Smooth muscle cell (in vitro differentiated cells): ENCODE measurements around the gene SHTN1. TPM values are rescaled to one million over a fixed set of nuclear protein-coding genes. Genes with fewer than 3 reads are reported as not detected.

Experiments
- DNase-seq: peaks from one replicate; lab custom pipeline; 2025; ENCODE audit not compliant: unreplicated experiment; lab: John Stamatoyannopoulos, UW
- H2AFZ ChIP-seq: fragments of 200-600 bp; sonication (generic); 2 replicates; pipeline ENCODE4 v1.6.0; 2016; ENCODE audit warnings: antibody characterized with exemption, low read depth, mild to moderate bottlenecking
- H3F3A ChIP-seq: fragments of 200-600 bp; sonication (generic); 2 replicates; pipeline ENCODE4 v1.6.0; 2017; ENCODE audit warnings: antibody characterized with exemption, low read depth
- H3K27ac ChIP-seq: fragments of 200-600 bp; sonication (generic); 2 replicates; pipeline ENCODE4 v1.5.1; 2016; ENCODE audit warnings: low read depth, mild to moderate bottlenecking
- H3K27me3 ChIP-seq: fragments of 200-600 bp; sonication (generic); 2 replicates; pipeline ENCODE4 v1.6.1; 2016; ENCODE audit warnings: low read depth, mild to moderate bottlenecking
- H3K36me3 ChIP-seq: fragments of 200-600 bp; sonication (generic); 2 replicates; pipeline ENCODE4 v1.5.1; 2016; ENCODE audit warnings: low read depth
- H3K4me1 ChIP-seq: fragments of 200-600 bp; sonication (generic); 2 replicates; pipeline ENCODE4 v1.5.1; 2016; ENCODE audit warnings: low read depth
- H3K4me2 ChIP-seq: fragments of 200-600 bp; sonication (generic); 2 replicates; pipeline ENCODE4 v1.6.0; 2016; ENCODE audit warnings: mild to moderate bottlenecking
- H3K4me3 ChIP-seq: fragments of 200-600 bp; sonication (generic); 2 replicates; pipeline ENCODE4 v1.5.1; 2016; ENCODE audit warnings: mild to moderate bottlenecking
- H3K79me2 ChIP-seq: fragments of 200-600 bp; sonication (generic); 2 replicates; pipeline ENCODE4 v1.6.0; 2016; ENCODE audit warnings: low read depth, mild to moderate bottlenecking
- H3K9ac ChIP-seq: fragments of 200-600 bp; sonication (generic); 2 replicates; pipeline ENCODE4 v1.6.0; 2016; ENCODE audit warnings: low read depth
- H3K9me3 ChIP-seq: fragments of 200-600 bp; sonication (generic); replicated peaks from 2 replicates; pipeline ENCODE4 v1.5.1; 2016; ENCODE audit warnings: low read depth
- H4K20me1 ChIP-seq: fragments of 200-600 bp; sonication (generic); 2 replicates; pipeline ENCODE4 v1.6.0; 2016; ENCODE audit warnings: low read depth
- WGBS: methylation state at CpG from one replicate; pipeline ENCODE4 v1.1.7; 2016; ENCODE audit warnings: low lambda C conversion rate; 5-methylcytosine and 5-hydroxymethylcytosine counted together
- polyA plus RNA-seq: library from polyadenylated mRNA; unstranded; fragments of >200 nt; fragmentation: Nextera tagmentation; extraction: Ambion mirVana; gene quantifications from 2 replicates; pipeline ENCODE4 v1.2.1, GENCODE V29; 2016
- total RNA-seq: library from RNA; depleted of rRNA; stranded (reverse); fragments of >200 nt; gene quantifications from 2 replicates; pipeline ENCODE4 v1.2.3, GENCODE V29; 2014
- TF ChIP-seq, protein P1 (sequence below): fragments of 200-600 bp; sonication (generic); IDR thresholded peaks from 2 replicates; pipeline ENCODE4 v1.5.1; 2017; ENCODE audit warnings: borderline replicate concordance, mild to moderate bottlenecking, antibody characterized with exemption; ENCODE audit not compliant: insufficient read depth, poor library complexity, severe bottlenecking

Gene SHTN1
- total and polyA plus RNA-seq, 2 experiments from 2014 or later, result 1.3 to 39.2 TPM

DNA sequence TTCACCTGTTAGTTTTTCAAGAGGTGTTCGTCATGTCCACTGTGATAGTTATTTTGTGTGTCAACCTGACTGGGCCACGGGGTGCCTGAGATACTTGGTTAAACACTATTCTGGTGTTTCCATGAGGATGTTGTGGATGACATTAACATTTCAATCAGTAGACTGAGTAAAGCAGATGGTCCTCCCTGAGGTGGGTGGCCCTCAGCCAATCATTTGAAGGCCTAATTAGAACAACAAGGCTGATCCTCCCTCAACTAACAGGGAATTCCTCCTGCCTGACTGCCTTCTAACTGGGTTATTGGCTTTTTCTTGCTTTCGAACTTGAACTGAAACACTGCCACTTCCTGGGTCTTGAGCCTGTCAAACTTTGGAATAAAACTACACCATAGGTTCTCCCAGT, 79.9 kb downstream of the SHTN1 start:
- WGBS, result 96% methylated on average over 3 of the region's 3 CpGs
- DNase-seq, result no peak
- Histone ChIP-seq H3K4me3 (no peak overlapping the region), H4K20me1 (no peaks in the 10 kb centered on the region), H3K9me3 (no peaks in the 10 kb centered on the region), H3K27me3 (no peaks in the 10 kb centered on the region), H3K36me3 (no peaks in the 10 kb centered on the region), H3K79me2 (no peaks in the 10 kb centered on the region), H3K4me2 (no peak overlapping the region), H3K9ac (no peak overlapping the region), H3F3A (no peaks in the 10 kb centered on the region), H2AFZ (no peak overlapping the region), H3K27ac (no peak overlapping the region), H3K4me1 (no peaks in the 10 kb centered on the region)
- TF ChIP-seq, protein P1, sequence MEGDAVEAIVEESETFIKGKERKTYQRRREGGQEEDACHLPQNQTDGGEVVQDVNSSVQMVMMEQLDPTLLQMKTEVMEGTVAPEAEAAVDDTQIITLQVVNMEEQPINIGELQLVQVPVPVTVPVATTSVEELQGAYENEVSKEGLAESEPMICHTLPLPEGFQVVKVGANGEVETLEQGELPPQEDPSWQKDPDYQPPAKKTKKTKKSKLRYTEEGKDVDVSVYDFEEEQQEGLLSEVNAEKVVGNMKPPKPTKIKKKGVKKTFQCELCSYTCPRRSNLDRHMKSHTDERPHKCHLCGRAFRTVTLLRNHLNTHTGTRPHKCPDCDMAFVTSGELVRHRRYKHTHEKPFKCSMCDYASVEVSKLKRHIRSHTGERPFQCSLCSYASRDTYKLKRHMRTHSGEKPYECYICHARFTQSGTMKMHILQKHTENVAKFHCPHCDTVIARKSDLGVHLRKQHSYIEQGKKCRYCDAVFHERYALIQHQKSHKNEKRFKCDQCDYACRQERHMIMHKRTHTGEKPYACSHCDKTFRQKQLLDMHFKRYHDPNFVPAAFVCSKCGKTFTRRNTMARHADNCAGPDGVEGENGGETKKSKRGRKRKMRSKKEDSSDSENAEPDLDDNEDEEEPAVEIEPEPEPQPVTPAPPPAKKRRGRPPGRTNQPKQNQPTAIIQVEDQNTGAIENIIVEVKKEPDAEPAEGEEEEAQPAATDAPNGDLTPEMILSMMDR, result no peak

DNA sequence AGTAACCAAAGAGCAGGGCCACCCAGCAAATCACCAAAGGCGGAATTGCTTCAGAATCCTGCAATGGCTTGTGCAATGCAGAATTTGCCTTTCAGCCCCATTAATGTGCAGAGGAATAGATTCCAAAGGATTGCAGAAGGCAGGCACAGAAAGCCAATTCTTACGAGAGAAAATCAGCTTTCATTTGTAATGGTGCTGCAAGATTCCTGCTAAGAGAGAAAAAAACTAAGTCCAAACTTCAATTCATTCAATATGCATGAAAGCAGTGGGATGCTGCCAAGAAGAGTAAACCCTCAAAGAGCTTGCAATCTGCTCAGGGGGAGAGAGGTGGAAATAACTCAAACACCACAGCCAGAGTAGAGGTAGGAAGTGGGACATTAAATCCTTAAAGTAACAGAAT, 85.3 kb downstream of the SHTN1 start:
- no peak for DNase-seq
- H4K20me1 ChIP-seq, result no peaks in the 10 kb centered on the region
- H3K9ac ChIP-seq, result no peak overlapping the region
- no peaks in the 10 kb centered on the region for H3K9me3 ChIP-seq
- no peak overlapping the region for H3K27ac ChIP-seq
- H3K27me3 ChIP-seq, result no peaks in the 10 kb centered on the region
- no peaks in the 10 kb centered on the region for H3F3A ChIP-seq
- H3K36me3 ChIP-seq, result no peaks in the 10 kb centered on the region
- TF ChIP-seq, protein P1, result no peak
- WGBS, result 50% methylated on average over 2 of the region's 2 CpGs
- no peak overlapping the region for H3K4me3 ChIP-seq
- no peak overlapping the region for H2AFZ ChIP-seq
- H3K79me2 ChIP-seq, result no peaks in the 10 kb centered on the region
- no peak overlapping the region for H3K4me2 ChIP-seq
- H3K4me1 ChIP-seq, result no peaks in the 10 kb centered on the region

DNA sequence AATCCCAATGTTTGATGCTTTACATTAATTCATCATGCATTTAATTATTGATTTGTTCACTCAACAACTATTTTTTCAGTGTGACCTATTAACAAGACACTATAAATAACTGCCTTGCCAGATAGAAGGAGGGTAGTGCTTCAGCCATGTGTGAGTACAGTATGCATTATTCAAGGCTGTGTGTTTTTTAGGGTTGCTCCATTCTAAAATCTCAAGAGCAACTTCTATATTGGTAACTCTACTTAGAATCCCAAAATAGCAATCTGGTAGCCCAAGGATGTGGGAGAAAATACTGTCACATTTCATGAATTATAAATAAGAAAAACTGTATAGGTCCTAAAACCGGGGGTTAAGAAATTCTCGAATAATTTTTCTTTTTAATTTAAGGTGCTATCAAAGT, 85.8 kb downstream of the SHTN1 start:
- no peaks in the 10 kb centered on the region for H3K36me3 ChIP-seq
- H3K27ac ChIP-seq, result no peak overlapping the region
- H2AFZ ChIP-seq, result no peak overlapping the region
- no peak overlapping the region for H3K4me2 ChIP-seq
- 98% methylated on average over 2 of the region's 2 CpGs for WGBS
- no peaks in the 10 kb centered on the region for H3K27me3 ChIP-seq
- H3F3A ChIP-seq, result no peaks in the 10 kb centered on the region
- TF ChIP-seq, protein P1, result no peak
- H3K9me3 ChIP-seq, result no peaks in the 10 kb centered on the region
- DNase-seq, result no peak
- H4K20me1 ChIP-seq, result no peaks in the 10 kb centered on the region
- H3K79me2 ChIP-seq, result no peaks in the 10 kb centered on the region
- no peak overlapping the region for H3K9ac ChIP-seq
- H3K4me3 ChIP-seq, result no peak overlapping the region
- no peaks in the 10 kb centered on the region for H3K4me1 ChIP-seq

DNA sequence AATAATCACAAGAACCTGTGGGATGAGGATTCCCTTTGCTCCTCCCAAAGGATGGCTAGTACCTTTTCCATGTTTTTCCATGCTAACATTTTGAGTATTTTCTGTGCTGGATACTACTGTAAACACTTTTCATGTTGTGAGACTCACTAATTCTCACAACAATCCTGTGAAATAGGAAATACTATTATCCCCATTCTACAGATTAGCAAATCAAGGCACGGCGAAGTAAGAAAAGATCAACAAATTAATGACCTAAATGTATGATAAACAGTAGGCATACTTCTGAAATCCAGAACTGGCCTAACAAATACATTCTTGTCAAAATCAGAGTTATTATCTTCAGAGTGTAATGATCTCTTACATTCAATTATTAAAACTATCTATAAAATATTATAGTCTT, 86.4 kb downstream of the SHTN1 start:
- Histone ChIP-seq H2AFZ (no peak overlapping the region), H4K20me1 (no peaks in the 10 kb centered on the region), H3K36me3 (no peaks in the 10 kb centered on the region), H3F3A (no peaks in the 10 kb centered on the region), H3K4me2 (no peak overlapping the region), H3K79me2 (no peaks in the 10 kb centered on the region), H3K27ac (no peak overlapping the region), H3K9me3 (no peaks in the 10 kb centered on the region), H3K4me3 (no peak overlapping the region), H3K27me3 (no peaks in the 10 kb centered on the region), H3K9ac (no peak overlapping the region), H3K4me1 (no peaks in the 10 kb centered on the region)
- DNase-seq, result no peak
- 98% methylated on average over 2 of the region's 2 CpGs for WGBS
- TF ChIP-seq, protein P1, result no peak
